IPS-20b (cell line): Measurements from ENCODE around the gene PHF2.

ENCODE experiments used
- H3K27ac ChIP-seq: one replicate; pipeline ENCODE4 v1.5.1; 2013; ENCODE audit warnings: low read length
- H3K27me3 ChIP-seq: 2 replicates; pipeline ENCODE4 v1.6.1; 2013; ENCODE audit warnings: mild to moderate bottlenecking, low read length, inconsistent platforms; ENCODE audit not compliant: insufficient read depth
- H3K36me3 ChIP-seq: 2 replicates; pipeline ENCODE4 v1.6.1; 2013; ENCODE audit warnings: low read depth, mild to moderate bottlenecking, inconsistent platforms, low read length, moderate library complexity; ENCODE audit not compliant: insufficient read depth
- H3K4me1 ChIP-seq: 2 replicates; pipeline ENCODE4 v1.6.1; 2013; ENCODE audit warnings: mild to moderate bottlenecking, control low read depth, inconsistent platforms, low read length, moderate library complexity; ENCODE audit not compliant: insufficient read depth
- H3K4me3 ChIP-seq: 2 replicates; pipeline ENCODE4 v1.5.1; 2013; ENCODE audit warnings: mild to moderate bottlenecking, low read length, inconsistent platforms
- H3K9ac ChIP-seq: 2 replicates; pipeline ENCODE4 v1.6.1; 2013; ENCODE audit warnings: low read depth, mild to moderate bottlenecking, inconsistent platforms, low read length, moderate library complexity
- H3K9me3 ChIP-seq: 2 replicates; pipeline ENCODE4 v1.6.1; 2013; ENCODE audit warnings: mild to moderate bottlenecking, low read depth, low read length, inconsistent platforms; ENCODE audit not compliant: insufficient read depth

PHF2 gene

DNA sequence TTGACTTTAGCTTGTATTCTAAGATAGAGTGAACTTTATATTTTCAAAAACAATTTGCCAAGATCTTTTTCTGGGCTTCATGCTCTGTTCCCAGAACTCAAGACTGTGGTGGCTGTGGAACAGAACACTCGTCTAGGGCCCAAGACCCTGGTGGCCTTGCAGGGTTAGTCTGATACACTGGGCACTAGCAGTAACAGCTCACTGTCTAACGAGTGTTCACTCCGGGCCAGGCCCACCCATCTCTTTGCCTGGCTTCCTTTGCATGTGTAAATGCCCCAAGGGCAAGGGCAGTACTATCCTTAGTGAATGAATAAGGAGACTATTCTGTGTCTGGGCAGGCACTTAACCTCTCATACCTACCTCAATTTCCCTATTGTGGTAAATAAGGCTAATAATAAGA is 47.4 kb downstream of the PHF2 start:
- no peak overlapping the region for H3K27ac ChIP-seq
- H3K36me3 ChIP-seq = no peaks in the 10 kb centered on the region
- no peaks in the 10 kb centered on the region for H3K4me1 ChIP-seq
- H3K4me3 ChIP-seq = no peak overlapping the region
- H3K9me3 ChIP-seq = peaks cover 7% of the 10 kb centered on the region
- no peaks in the 10 kb centered on the region for H3K27me3 ChIP-seq
- no peak overlapping the region for H3K9ac ChIP-seq

GRCh38 chr9:93624431-93624834 is 48.0 kb downstream of the PHF2 start:
- Histone ChIP-seq H3K4me1 (no peaks in the 10 kb centered on the region), H3K27me3 (no peaks in the 10 kb centered on the region), H3K9ac (no peak overlapping the region), H3K4me3 (no peak overlapping the region), H3K36me3 (no peaks in the 10 kb centered on the region), H3K27ac (no peak overlapping the region), H3K9me3 (peaks cover 7% of the 10 kb centered on the region)

GRCh38 chr9:93624977-93625376 is 48.6 kb downstream of the PHF2 start:
- no peaks in the 10 kb centered on the region for H3K36me3 ChIP-seq
- H3K4me1 ChIP-seq = no peaks in the 10 kb centered on the region
- no peak overlapping the region for H3K9ac ChIP-seq
- no peak overlapping the region for H3K4me3 ChIP-seq
- no peaks in the 10 kb centered on the region for H3K27me3 ChIP-seq
- peaks cover 7% of the 10 kb centered on the region for H3K9me3 ChIP-seq
- H3K27ac ChIP-seq = no peak overlapping the region

- Histone ChIP-seq H3K9me3 (peaks cover 7% of the 10 kb centered on the region), H3K27ac (no peak overlapping the region), H3K36me3 (no peaks in the 10 kb centered on the region), H3K27me3 (no peaks in the 10 kb centered on the region), H3K4me3 (no peak overlapping the region), H3K4me1 (no peaks in the 10 kb centered on the region), H3K9ac (no peak overlapping the region)
These were observed 53.5 kb downstream of the PHF2 start for GRCh38 chr9:93629920-93630319.

- no peaks in the 10 kb centered on the region for H3K36me3 ChIP-seq
- H3K9ac ChIP-seq = no peak overlapping the region
- H3K27ac ChIP-seq = no peak overlapping the region
These were observed 54.5 kb downstream of the PHF2 start for GRCh38 chr9:93630806-93631411.

GRCh38 chr9:93633492-93634221 is 57.3 kb downstream of the PHF2 start:
- Histone ChIP-seq H3K9me3 (peaks cover 15% of the 10 kb centered on the region), H3K27ac (no peak overlapping the region), H3K36me3 (peaks cover 15% of the 10 kb centered on the region), H3K9ac (no peak overlapping the region; the same call in 1 of the 2 replicates), H3K4me1 (no peaks in the 10 kb centered on the region), H3K4me3 (no peak overlapping the region), H3K27me3 (no peaks in the 10 kb centered on the region)

More at GRCh38 chr9:93630806-93631411, 54.5 kb downstream of the PHF2 start:
- Histone ChIP-seq H3K27me3 (no peaks in the 10 kb centered on the region), H3K4me3 (no peak overlapping the region), H3K9me3 (peaks cover 7% of the 10 kb centered on the region), H3K4me1 (no peaks in the 10 kb centered on the region)

DNA sequence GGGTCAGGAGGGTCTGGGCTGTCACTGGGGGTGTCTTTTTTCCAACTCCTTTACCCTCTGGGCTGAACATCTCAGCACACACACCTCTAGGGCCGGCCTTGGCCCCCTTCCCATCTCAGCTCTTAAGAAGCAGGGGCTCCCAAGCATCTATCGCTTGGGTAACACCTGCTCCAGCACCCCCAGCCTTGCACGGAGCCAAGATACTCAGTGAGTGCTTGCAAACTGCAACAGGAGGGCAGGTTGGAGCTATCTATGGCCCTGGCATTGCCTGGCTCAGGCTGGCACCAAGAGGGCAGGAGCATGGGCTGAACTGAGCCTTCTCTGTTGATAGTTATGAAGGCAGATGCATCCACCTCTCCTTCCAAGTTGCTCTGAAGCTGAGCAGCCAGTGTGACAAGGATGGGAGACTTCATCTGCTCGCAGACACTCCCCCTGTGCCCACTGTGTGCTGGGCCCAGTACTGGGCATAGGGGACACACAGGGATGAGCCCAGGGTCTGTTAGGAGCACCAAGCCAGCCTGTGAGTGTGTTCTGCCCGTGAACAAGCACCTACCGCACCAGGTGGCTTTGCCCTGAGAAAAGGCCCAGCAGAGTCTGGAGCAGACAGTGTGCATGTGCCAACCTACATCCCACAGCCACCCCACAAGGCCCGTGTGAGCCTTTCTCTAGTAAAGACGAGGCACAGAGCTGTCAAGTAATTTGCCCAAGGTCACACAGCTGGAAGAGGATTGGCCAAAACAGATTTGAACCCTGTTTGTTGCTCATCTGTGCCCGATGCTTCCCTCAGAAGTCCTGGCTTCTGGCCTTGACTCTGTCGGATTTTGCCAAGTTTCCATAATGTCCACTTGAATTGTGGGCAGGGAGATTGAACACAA is 58.2 kb downstream of the PHF2 start:
- no peaks in the 10 kb centered on the region for H3K4me1 ChIP-seq
- H3K27me3 ChIP-seq = no peaks in the 10 kb centered on the region
- no peak overlapping the region for H3K4me3 ChIP-seq
- H3K9ac ChIP-seq = no peak overlapping the region
- H3K27ac ChIP-seq = no peak overlapping the region
- peaks cover 15% of the 10 kb centered on the region for H3K36me3 ChIP-seq
- peaks cover 15% of the 10 kb centered on the region for H3K9me3 ChIP-seq

DNA sequence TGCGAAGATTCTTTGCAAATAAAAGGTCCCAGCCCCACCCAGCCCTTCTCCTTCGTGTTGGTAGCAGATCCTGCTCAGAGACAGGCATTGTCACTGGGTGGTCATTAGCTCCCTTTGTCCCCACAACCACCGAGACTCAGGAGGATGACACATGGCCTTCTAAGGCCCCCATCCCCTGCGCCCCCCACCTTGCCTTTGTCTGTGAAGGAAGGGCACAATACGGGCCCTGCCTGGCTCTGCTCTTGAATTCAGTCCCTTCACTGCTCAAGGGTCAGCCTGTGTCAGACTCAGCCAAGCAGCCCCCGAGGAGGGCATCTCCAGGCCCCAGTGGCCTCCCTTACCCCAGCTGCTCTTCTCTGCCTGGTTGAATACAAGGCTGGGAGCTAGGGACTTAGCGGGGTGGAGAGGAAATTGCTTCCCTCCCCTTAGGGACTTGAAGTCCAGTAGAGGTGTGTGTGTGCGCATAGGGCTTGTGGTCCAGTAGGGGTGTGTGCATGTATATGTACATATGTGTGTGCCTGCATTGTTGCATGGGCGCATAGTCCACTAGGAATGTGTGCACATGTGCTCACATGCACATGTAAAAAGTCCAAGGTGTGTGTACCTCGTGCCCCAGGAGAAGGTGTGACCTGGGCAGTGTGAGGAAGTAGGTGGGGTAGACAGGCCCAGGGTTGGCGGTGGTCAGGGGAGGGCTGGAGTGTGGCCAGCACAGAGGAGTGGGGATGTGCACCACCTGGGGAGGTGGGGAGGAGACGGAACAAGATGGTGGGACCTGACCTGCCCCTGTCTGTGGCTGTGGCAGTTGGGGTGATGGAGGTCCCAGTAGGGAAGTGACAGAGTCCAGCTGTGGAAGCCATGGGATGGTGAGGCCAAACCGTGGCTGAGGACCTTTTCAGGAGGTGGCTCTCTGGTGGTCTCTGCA is 59.1 kb downstream of the PHF2 start:
- H3K36me3 ChIP-seq = peaks cover 15% of the 10 kb centered on the region
- no peak overlapping the region for H3K9ac ChIP-seq

DNA sequence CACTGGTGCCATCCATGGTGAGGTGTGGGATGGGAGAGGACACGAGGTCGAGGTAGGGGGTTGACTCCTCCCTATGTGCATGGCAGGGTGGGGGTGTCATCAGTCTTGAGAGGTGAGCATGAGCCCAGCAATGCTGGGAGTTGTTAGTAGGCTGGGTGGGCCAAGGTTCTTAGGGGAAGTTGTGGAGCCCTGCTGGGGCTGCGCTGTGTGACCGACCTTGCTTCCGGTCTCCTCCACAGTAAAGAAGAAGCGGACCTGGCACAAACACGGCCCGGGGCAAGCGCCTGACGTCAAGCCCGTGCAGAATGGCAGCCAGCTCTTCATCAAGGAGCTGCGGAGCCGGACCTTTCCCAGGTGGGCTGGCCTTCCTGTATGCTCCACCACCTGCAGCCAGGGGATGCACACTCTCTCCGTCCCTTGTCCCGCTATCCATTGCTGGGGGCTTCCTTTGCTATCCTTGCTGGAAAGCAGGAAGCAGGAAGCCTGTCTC is 59.8 kb downstream of the PHF2 start:
- no peaks in the 10 kb centered on the region for H3K4me1 ChIP-seq
- peaks cover 15% of the 10 kb centered on the region for H3K9me3 ChIP-seq
- no peaks in the 10 kb centered on the region for H3K27me3 ChIP-seq
- peaks cover 15% of the 10 kb centered on the region for H3K36me3 ChIP-seq
- no peak overlapping the region for H3K27ac ChIP-seq
- H3K4me3 ChIP-seq = no peak overlapping the region
- no peak overlapping the region for H3K9ac ChIP-seq

More for the DNA sequence above, 59.1 kb downstream of the PHF2 start:
- H3K4me3 ChIP-seq = no peak overlapping the region
- no peaks in the 10 kb centered on the region for H3K4me1 ChIP-seq
- no peak overlapping the region for H3K27ac ChIP-seq
- H3K9me3 ChIP-seq = peaks cover 15% of the 10 kb centered on the region
- H3K27me3 ChIP-seq = no peaks in the 10 kb centered on the region

DNA sequence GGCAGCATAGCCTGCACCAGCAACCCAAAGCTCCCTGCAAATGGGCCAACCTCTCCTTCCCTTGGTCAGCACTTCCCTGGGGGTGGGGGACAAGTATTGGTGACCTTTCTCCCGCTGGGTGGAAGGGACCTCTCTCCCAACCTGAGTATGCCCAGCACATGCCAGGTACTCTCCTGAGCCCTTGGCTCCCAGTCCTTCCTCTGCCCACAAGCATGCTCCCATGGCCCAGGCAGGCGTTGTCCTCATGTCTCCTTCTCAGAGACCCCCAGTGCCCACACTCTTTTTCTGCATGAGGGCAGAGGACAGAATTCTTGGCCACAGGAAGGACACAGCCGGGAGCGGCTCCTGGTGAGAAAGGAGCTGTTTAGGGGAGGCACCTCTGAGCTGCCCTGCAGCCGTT is 60.3 kb downstream of the PHF2 start:
- peaks cover 15% of the 10 kb centered on the region for H3K36me3 ChIP-seq
- no peaks in the 10 kb centered on the region for H3K27me3 ChIP-seq
- no peak overlapping the region for H3K9ac ChIP-seq
- no peak overlapping the region for H3K4me3 ChIP-seq
- H3K4me1 ChIP-seq = no peaks in the 10 kb centered on the region
- H3K27ac ChIP-seq = no peak overlapping the region
- H3K9me3 ChIP-seq = peaks cover 15% of the 10 kb centered on the region

DNA sequence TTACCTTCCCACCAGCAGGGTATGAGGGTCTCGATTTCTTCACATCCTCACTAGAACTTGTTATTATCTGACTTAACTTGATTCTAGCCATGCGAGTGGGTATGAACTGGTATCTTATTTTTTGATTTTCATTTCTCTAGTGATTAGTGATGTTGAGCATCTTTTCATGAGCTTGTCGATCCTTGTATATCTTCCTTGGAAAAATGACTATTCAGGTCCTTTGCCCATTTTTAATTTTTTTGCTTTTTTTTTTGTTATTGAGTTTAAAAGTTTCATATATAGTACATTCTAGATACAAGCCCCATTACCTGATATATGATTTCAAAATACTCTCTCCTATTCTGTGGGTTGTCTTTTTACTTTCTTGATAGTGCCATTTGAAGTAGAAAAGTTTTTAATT is 61.5 kb downstream of the PHF2 start:
- Histone ChIP-seq H3K27ac (no peak overlapping the region), H3K9ac (no peak overlapping the region), H3K27me3 (no peaks in the 10 kb centered on the region), H3K36me3 (peaks cover 15% of the 10 kb centered on the region), H3K4me1 (no peaks in the 10 kb centered on the region), H3K9me3 (peaks cover 15% of the 10 kb centered on the region), H3K4me3 (no peak overlapping the region)
